Skeletal muscle satellite cell (primary cell): ENCODE results near the gene IRAK1BP1. TPM values are rescaled to one million over a fixed set of nuclear protein-coding genes. Genes with fewer than 3 reads are reported as not detected.

Experiments used
- H3K27me3 ChIP-seq: 2 replicates; pipeline ENCODE4 v1.7.0; 2013; ENCODE audit warnings: low read length; ENCODE audit not compliant: control insufficient read depth, insufficient read depth
- H3K36me3 ChIP-seq: 2 replicates; pipeline ENCODE4 v1.7.0; 2013; ENCODE audit warnings: mild to moderate bottlenecking, control low read depth, low read length; ENCODE audit not compliant: insufficient read depth
- H3K4me1 ChIP-seq: 2 replicates; pipeline ENCODE4 v1.7.0; 2013; ENCODE audit warnings: low read length; ENCODE audit not compliant: control insufficient read depth, insufficient read depth
- H3K4me2 ChIP-seq: 2 replicates; pipeline ENCODE4 v1.7.0; 2013; ENCODE audit warnings: mild to moderate bottlenecking, low read length
- H3K4me3 ChIP-seq: 2 replicates; pipeline ENCODE4 v1.7.0; 2013; ENCODE audit warnings: low read length
- H3K9ac ChIP-seq: 2 replicates; pipeline ENCODE4 v1.7.0; 2013; ENCODE audit warnings: mild to moderate bottlenecking, low read depth, low read length, moderate library complexity
- H3K9me3 ChIP-seq: replicated peaks from 2 replicates; pipeline ENCODE4 v1.7.0; 2013; ENCODE audit warnings: mild to moderate bottlenecking, control low read depth, low read length
- total RNA-seq: library from RNA; depleted of rRNA; stranded (reverse); fragments of >200 nt; gene quantifications from 2 replicates; pipeline ENCODE4 v1.2.3, GENCODE V29; 2012; rRNA removed

IRAK1BP1 gene
- total RNA-seq: 3.5 and 4.4 TPM in 2 replicates

- Histone ChIP-seq H3K36me3 (no peaks in the 10 kb centered on the region), H3K4me2 (peak within 1 kb of the TSS; percentile 86), H3K4me3 (peak within 1 kb of the TSS; percentile 94), H3K9me3 (no peaks in the 10 kb centered on the region), H3K9ac (peak within 1 kb of the TSS; percentile 82), H3K4me1 (no peaks in the 10 kb centered on the region), H3K27me3 (no peaks in the 10 kb centered on the region)
Measured at GRCh38 chr6:78867370-78868040, at the start of gene IRAK1BP1. Gene IRAK1BP1 (plus strand): TSS chr6:78867551. CDS start chr6:78867577, 26 bp downstream.

- peaks cover 5% of the 10 kb centered on the region for H3K27me3 ChIP-seq
- no peaks in the 10 kb centered on the region for H3K36me3 ChIP-seq
- H3K4me3 ChIP-seq: no peak overlapping the region
Measured at GRCh38 chr6:78824045-78824444, 43.3 kb upstream of the IRAK1BP1 start.

GRCh38 chr6:78829407-78829806 is 37.9 kb upstream of the IRAK1BP1 start:
- Histone ChIP-seq H3K4me3 (no peak overlapping the region), H3K9me3 (no peaks in the 10 kb centered on the region)

More at GRCh38 chr6:78824045-78824444, 43.3 kb upstream of the IRAK1BP1 start:
- Histone ChIP-seq H3K9ac (no peak overlapping the region), H3K4me2 (no peak overlapping the region), H3K4me1 (no peaks in the 10 kb centered on the region), H3K9me3 (no peaks in the 10 kb centered on the region)

GRCh38 chr6:78830805-78831204 is 36.5 kb upstream of the IRAK1BP1 start:
- Histone ChIP-seq H3K4me1 (no peaks in the 10 kb centered on the region), H3K4me2 (no peak overlapping the region), H3K4me3 (no peak overlapping the region), H3K27me3 (no peaks in the 10 kb centered on the region), H3K9me3 (no peaks in the 10 kb centered on the region), H3K9ac (no peak overlapping the region), H3K36me3 (no peaks in the 10 kb centered on the region)

More at GRCh38 chr6:78829407-78829806, 37.9 kb upstream of the IRAK1BP1 start:
- Histone ChIP-seq H3K36me3 (no peaks in the 10 kb centered on the region), H3K4me2 (no peak overlapping the region), H3K4me1 (no peaks in the 10 kb centered on the region), H3K27me3 (no peaks in the 10 kb centered on the region), H3K9ac (no peak overlapping the region)

GRCh38 chr6:78831492-78831891 is 35.9 kb upstream of the IRAK1BP1 start:
- Histone ChIP-seq H3K4me2 (no peak overlapping the region), H3K9ac (no peak overlapping the region), H3K27me3 (peaks cover 2% of the 10 kb centered on the region), H3K4me3 (no peak overlapping the region), H3K36me3 (no peaks in the 10 kb centered on the region), H3K4me1 (no peaks in the 10 kb centered on the region), H3K9me3 (no peaks in the 10 kb centered on the region)

GRCh38 chr6:78832091-78832808 is 35.1 kb upstream of the IRAK1BP1 start:
- H3K4me2 ChIP-seq: no peak overlapping the region
- H3K36me3 ChIP-seq: no peaks in the 10 kb centered on the region
- H3K9me3 ChIP-seq: no peaks in the 10 kb centered on the region
- no peak overlapping the region for H3K4me3 ChIP-seq
- H3K9ac ChIP-seq: no peak overlapping the region
- H3K27me3 ChIP-seq: peaks cover 3% of the 10 kb centered on the region
- no peaks in the 10 kb centered on the region for H3K4me1 ChIP-seq

- no peak overlapping the region for H3K4me2 ChIP-seq
- H3K27me3 ChIP-seq: peaks cover 3% of the 10 kb centered on the region
- no peaks in the 10 kb centered on the region for H3K9me3 ChIP-seq
- no peak overlapping the region for H3K4me3 ChIP-seq
- H3K9ac ChIP-seq: no peak overlapping the region
- H3K4me1 ChIP-seq: no peaks in the 10 kb centered on the region
- H3K36me3 ChIP-seq: no peaks in the 10 kb centered on the region
Measured at GRCh38 chr6:78835817-78836216, 31.5 kb upstream of the IRAK1BP1 start.

- Histone ChIP-seq H3K9ac (no peak overlapping the region), H3K4me3 (no peak overlapping the region), H3K9me3 (no peaks in the 10 kb centered on the region), H3K4me2 (no peak overlapping the region), H3K4me1 (no peaks in the 10 kb centered on the region), H3K36me3 (no peaks in the 10 kb centered on the region), H3K27me3 (peaks cover 3% of the 10 kb centered on the region)
Measured at GRCh38 chr6:78836598-78836997, 30.8 kb upstream of the IRAK1BP1 start.

GRCh38 chr6:78841111-78841510 is 26.2 kb upstream of the IRAK1BP1 start:
- no peak overlapping the region for H3K9ac ChIP-seq
- H3K4me2 ChIP-seq: no peak overlapping the region
- H3K9me3 ChIP-seq: no peaks in the 10 kb centered on the region
- H3K27me3 ChIP-seq: peaks cover 3% of the 10 kb centered on the region
- H3K4me3 ChIP-seq: no peak overlapping the region
- H3K4me1 ChIP-seq: no peaks in the 10 kb centered on the region
- H3K36me3 ChIP-seq: no peaks in the 10 kb centered on the region

- Histone ChIP-seq H3K4me2 (no peak overlapping the region), H3K36me3 (no peaks in the 10 kb centered on the region), H3K9ac (no peak overlapping the region), H3K9me3 (no peaks in the 10 kb centered on the region), H3K4me3 (no peak overlapping the region), H3K27me3 (no peaks in the 10 kb centered on the region), H3K4me1 (no peaks in the 10 kb centered on the region)
Measured at GRCh38 chr6:78842953-78843352, 24.4 kb upstream of the IRAK1BP1 start.

GRCh38 chr6:78844899-78845298 is 22.5 kb upstream of the IRAK1BP1 start:
- no peaks in the 10 kb centered on the region for H3K9me3 ChIP-seq
- H3K27me3 ChIP-seq: no peaks in the 10 kb centered on the region
- H3K4me3 ChIP-seq: no peak overlapping the region
- no peaks in the 10 kb centered on the region for H3K4me1 ChIP-seq
- no peak overlapping the region for H3K9ac ChIP-seq
- no peak overlapping the region for H3K4me2 ChIP-seq
- H3K36me3 ChIP-seq: no peaks in the 10 kb centered on the region

GRCh38 chr6:78845567-78845966 is 21.8 kb upstream of the IRAK1BP1 start:
- H3K4me2 ChIP-seq: no peak overlapping the region
- H3K36me3 ChIP-seq: no peaks in the 10 kb centered on the region
- no peaks in the 10 kb centered on the region for H3K4me1 ChIP-seq
- no peak overlapping the region for H3K9ac ChIP-seq
- no peaks in the 10 kb centered on the region for H3K9me3 ChIP-seq
- H3K27me3 ChIP-seq: no peaks in the 10 kb centered on the region
- H3K4me3 ChIP-seq: no peak overlapping the region
